ENCODE measurements around the gene POLR3G. TPM values are rescaled to one million over a fixed set of nuclear protein-coding genes. Genes with fewer than 3 reads are reported as not detected.

Gene POLR3G
- polyA plus RNA-seq, 1 donor from 2014 or later = 2.7 TPM

DNA sequence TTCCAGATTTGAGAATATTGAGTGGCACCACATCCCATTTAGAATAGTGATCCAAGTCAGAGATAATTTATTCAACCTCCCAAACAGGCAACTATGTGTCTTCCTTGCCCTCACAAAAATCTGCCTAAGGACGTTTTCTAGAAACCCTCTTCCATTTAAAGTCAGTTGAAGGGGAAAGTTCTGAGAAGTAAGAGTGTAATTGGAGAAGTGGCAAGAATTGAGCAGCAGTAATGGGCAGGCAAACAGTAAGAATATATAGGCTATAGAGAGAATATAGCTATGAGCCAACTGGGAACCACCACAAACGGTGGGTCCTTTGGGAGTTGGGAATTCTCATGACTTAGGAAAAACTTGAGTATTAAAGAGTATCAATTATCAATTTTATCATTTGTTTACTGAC lies 34.0 kb upstream of the POLR3G start:
- no peak overlapping the region for H3K9ac ChIP-seq (ENCODE audit: low read length)
- H3F3A ChIP-seq (ENCODE audit: insufficient read depth, low read length, poor library complexity, severe bottlenecking) = no peaks in the 10 kb centered on the region
- H3K9me2 ChIP-seq (ENCODE audit: insufficient read depth, low read length) = no peaks in the 10 kb centered on the region
- H4K20me1 ChIP-seq (ENCODE audit: insufficient read depth) = no peaks in the 10 kb centered on the region
- no peaks in the 10 kb centered on the region for H3K9me3 ChIP-seq (ENCODE audit: low read length)
- TF ChIP-seq, protein P1, sequence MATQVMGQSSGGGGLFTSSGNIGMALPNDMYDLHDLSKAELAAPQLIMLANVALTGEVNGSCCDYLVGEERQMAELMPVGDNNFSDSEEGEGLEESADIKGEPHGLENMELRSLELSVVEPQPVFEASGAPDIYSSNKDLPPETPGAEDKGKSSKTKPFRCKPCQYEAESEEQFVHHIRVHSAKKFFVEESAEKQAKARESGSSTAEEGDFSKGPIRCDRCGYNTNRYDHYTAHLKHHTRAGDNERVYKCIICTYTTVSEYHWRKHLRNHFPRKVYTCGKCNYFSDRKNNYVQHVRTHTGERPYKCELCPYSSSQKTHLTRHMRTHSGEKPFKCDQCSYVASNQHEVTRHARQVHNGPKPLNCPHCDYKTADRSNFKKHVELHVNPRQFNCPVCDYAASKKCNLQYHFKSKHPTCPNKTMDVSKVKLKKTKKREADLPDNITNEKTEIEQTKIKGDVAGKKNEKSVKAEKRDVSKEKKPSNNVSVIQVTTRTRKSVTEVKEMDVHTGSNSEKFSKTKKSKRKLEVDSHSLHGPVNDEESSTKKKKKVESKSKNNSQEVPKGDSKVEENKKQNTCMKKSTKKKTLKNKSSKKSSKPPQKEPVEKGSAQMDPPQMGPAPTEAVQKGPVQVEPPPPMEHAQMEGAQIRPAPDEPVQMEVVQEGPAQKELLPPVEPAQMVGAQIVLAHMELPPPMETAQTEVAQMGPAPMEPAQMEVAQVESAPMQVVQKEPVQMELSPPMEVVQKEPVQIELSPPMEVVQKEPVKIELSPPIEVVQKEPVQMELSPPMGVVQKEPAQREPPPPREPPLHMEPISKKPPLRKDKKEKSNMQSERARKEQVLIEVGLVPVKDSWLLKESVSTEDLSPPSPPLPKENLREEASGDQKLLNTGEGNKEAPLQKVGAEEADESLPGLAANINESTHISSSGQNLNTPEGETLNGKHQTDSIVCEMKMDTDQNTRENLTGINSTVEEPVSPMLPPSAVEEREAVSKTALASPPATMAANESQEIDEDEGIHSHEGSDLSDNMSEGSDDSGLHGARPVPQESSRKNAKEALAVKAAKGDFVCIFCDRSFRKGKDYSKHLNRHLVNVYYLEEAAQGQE (IDR thresholded peaks at IDR 0.05; ENCODE audit: borderline replicate concordance) = no peak
- no peak for TF ChIP-seq POLR2AphosphoS5 (IDR thresholded peaks at IDR 0.05)
- TF ChIP-seq TAF1 (IDR thresholded peaks at IDR 0.05; ENCODE audit: low read depth) = no peak
- TF ChIP-seq RAD21 (conservative IDR thresholded peaks at IDR 0.05) = no peak
- TF ChIP-seq, protein P2, sequence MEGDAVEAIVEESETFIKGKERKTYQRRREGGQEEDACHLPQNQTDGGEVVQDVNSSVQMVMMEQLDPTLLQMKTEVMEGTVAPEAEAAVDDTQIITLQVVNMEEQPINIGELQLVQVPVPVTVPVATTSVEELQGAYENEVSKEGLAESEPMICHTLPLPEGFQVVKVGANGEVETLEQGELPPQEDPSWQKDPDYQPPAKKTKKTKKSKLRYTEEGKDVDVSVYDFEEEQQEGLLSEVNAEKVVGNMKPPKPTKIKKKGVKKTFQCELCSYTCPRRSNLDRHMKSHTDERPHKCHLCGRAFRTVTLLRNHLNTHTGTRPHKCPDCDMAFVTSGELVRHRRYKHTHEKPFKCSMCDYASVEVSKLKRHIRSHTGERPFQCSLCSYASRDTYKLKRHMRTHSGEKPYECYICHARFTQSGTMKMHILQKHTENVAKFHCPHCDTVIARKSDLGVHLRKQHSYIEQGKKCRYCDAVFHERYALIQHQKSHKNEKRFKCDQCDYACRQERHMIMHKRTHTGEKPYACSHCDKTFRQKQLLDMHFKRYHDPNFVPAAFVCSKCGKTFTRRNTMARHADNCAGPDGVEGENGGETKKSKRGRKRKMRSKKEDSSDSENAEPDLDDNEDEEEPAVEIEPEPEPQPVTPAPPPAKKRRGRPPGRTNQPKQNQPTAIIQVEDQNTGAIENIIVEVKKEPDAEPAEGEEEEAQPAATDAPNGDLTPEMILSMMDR (IDR thresholded peaks at IDR 0.05; ENCODE audit: poor library complexity, severe bottlenecking) = no peak
- TF ChIP-seq EP300 (conservative IDR thresholded peaks at IDR 0.05; ENCODE audit: poor library complexity, severe bottlenecking) = no peak
- no peak for TF ChIP-seq MXI1 (conservative IDR thresholded peaks at IDR 0.05; ENCODE audit: poor library complexity, severe bottlenecking)
- TF ChIP-seq EZH2 (IDR thresholded peaks at IDR 0.05; ENCODE audit: borderline replicate concordance, insufficient read depth, low read length, poor library complexity, severe bottlenecking) = no peak
- no peak for TF ChIP-seq SMC3 (conservative IDR thresholded peaks at IDR 0.05; ENCODE audit: poor library complexity)
- no peaks in the 10 kb centered on the region for H3K36me3 ChIP-seq (ENCODE audit: insufficient read depth, low read length)
- no peak overlapping the region for H3K4me3 ChIP-seq (ENCODE audit: low read length)
- H3K27me3 ChIP-seq (ENCODE audit: insufficient read depth, low read depth, low read length) = no peaks in the 10 kb centered on the region
- H3K79me2 ChIP-seq (replicated peaks; ENCODE audit: insufficient read depth, low read length) = no peaks in the 10 kb centered on the region
- no peak overlapping the region for H3K27ac ChIP-seq (ENCODE audit: low read length)
- H3K4me2 ChIP-seq (ENCODE audit: low read length) = no peak overlapping the region
- no peak overlapping the region for H2AFZ ChIP-seq (ENCODE audit: low read depth, low read length)

DNA sequence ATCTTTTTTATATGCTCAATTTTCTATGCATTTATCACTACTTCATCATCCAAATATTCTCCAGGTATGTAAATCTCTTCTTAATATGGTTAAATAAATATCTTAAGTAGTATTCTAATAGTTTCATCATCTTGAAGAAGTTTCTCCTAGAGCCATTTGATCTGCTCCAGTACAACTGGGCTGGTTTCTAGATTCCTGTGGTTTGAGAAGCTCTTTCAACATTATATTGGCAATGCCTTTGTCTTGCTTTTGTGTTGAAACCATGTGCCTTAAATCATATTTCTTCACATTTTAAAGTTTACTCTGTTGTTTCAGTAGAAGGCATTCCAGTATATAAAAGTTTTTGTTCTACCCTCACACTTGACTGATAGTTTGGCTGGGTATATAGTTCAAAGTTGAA lies 27.7 kb upstream of the POLR3G start:
- no peak overlapping the region for H3K9ac ChIP-seq (ENCODE audit: low read length)
- H3K27me3 ChIP-seq (ENCODE audit: insufficient read depth, low read depth, low read length) = no peaks in the 10 kb centered on the region
- no peaks in the 10 kb centered on the region for H3K79me2 ChIP-seq (replicated peaks; ENCODE audit: insufficient read depth, low read length)
- H3K9me3 ChIP-seq (ENCODE audit: low read length) = no peaks in the 10 kb centered on the region
- no peak for TF ChIP-seq POLR2AphosphoS5 (IDR thresholded peaks at IDR 0.05)
- no peak for TF ChIP-seq MXI1 (conservative IDR thresholded peaks at IDR 0.05; ENCODE audit: poor library complexity, severe bottlenecking)
- no peak for TF ChIP-seq EZH2 (IDR thresholded peaks at IDR 0.05; ENCODE audit: borderline replicate concordance, insufficient read depth, low read length, poor library complexity, severe bottlenecking)
- TF ChIP-seq, protein P2 (IDR thresholded peaks at IDR 0.05; ENCODE audit: poor library complexity, severe bottlenecking) = no peak
- TF ChIP-seq RAD21 (conservative IDR thresholded peaks at IDR 0.05) = no peak
- no peak for TF ChIP-seq SMC3 (conservative IDR thresholded peaks at IDR 0.05; ENCODE audit: poor library complexity)
- TF ChIP-seq, protein P1 (IDR thresholded peaks at IDR 0.05; ENCODE audit: borderline replicate concordance) = no peak
- no peak for TF ChIP-seq TAF1 (IDR thresholded peaks at IDR 0.05; ENCODE audit: low read depth)
- no peak for TF ChIP-seq EP300 (conservative IDR thresholded peaks at IDR 0.05; ENCODE audit: poor library complexity, severe bottlenecking)
- no peaks in the 10 kb centered on the region for H3K9me2 ChIP-seq (ENCODE audit: insufficient read depth, low read length)
- H2AFZ ChIP-seq (ENCODE audit: low read depth, low read length) = no peak overlapping the region
- no peaks in the 10 kb centered on the region for H3F3A ChIP-seq (ENCODE audit: insufficient read depth, low read length, poor library complexity, severe bottlenecking)
- no peaks in the 10 kb centered on the region for H3K36me3 ChIP-seq (ENCODE audit: insufficient read depth, low read length)
- no peaks in the 10 kb centered on the region for H4K20me1 ChIP-seq (ENCODE audit: insufficient read depth)
- no peak overlapping the region for H3K4me2 ChIP-seq (ENCODE audit: low read length)
- H3K27ac ChIP-seq (ENCODE audit: low read length) = no peak overlapping the region
- no peak overlapping the region for H3K4me3 ChIP-seq (ENCODE audit: low read length)

Measured in neural cell (in vitro differentiated cells).